HS-5 (cell line): ENCODE measurements around the gene LEPROT.

Source experiments
- DNase-seq: peaks from one replicate; pipeline ENCODE4 v3.0.0-alpha.2; 2012; ENCODE audit warnings: low read depth

Gene LEPROT

DNA sequence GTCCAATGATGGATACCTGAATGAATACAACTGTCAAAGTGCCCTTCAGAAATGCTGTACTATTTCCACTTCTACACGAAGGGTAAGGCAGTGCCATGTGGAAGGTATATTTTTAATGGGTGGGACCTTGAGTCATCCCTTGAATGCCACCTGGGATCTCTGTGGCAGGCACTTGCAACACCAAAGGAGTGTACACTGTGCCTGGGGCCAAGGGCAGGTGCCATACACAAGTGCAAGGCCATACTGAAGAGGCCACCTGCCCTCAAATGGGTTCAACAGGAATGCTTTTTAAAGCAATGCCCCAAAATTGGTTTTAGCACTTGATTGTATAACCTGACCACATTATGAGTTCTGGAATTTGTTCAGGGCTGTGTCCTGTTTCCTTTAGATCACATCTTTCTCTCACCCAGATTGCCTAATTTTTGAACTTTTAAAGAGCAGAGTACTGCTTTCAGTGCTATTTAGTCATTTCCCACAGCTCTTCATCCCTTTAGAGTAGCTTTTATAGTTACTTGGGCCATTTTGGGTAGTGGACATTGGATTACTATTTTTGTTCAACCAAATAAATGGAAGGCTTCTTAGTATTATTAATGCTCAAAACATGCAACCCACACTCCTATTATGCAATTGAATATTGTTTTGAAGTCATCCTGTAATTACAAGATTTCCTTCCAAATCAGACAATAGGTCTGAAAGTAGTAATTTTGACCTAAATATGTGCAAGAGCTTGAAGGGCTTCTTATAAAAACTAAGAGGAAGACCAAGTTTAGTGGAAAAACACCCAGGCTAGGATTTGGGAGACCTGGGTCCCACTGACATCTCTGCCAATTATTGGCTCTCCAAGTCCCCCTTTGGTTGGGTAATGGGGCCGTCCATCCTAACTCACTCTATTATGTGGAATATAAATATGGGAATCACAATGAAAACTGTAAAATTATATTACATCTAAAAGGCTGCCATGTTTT lies 57.2 kb downstream of the LEPROT start:
- DNase-seq, result no peak

DNA sequence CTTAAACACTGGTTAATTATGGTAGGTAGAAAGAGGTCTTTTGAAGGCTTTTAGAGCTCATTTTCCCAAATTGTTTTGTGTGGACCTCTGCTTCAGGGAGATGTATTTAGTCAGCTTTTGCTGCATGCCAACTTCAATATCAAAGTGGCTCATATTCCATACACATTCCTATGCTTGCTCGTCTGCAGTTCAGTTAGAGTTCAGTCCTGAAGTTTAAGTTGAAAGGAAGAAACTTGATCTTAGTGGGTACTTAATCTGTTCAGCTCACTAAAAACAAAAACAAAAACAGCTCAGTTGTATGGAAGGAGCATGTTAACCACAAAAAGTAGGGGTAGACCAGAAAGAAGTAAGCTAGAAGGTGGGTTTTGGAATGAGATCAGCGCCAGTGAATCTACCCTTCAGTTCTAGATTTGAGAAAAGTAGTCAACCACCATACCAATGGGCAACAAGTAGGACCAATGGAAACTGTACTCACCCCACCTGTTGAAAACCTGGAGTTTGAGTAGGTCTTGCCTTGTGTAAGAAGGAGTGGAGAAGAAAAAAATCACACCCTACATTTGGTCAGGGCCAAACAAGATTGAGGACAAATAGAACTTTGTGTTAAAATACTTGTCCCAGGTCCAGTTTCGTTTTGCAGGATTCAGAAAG lies 58.0 kb downstream of the LEPROT start:
- no peak for DNase-seq

DNA sequence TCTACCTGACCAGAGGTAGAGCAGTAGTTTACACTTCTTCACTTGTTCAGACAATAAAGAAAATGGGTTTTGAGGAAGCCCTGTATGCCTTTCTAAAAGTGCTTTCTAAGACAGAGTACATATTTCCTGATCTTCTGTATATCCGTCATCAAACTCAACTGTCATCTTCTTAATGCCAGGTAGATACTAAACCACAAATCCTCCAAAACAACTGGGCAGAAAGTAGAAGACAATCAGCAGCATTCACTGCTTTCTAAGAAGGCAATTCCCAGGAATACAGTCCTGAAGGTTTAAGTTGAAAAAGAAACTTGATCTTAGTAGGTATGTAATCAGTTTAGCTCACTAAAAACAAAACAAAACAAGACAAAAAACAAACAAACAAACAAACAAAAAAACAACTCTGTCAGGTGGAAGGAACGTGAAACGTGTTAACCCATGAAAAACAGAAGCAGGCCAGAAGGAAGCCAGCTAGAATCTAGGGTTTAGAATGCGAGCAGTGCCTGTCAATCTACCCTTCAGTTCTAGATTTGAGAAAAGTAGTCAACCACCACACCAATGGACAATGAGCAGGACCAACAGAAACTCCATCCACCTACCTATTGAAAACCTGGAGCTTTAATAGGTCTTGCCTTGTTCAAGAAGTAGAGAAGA lies 59.2 kb downstream of the LEPROT start:
- no peak for DNase-seq

DNA sequence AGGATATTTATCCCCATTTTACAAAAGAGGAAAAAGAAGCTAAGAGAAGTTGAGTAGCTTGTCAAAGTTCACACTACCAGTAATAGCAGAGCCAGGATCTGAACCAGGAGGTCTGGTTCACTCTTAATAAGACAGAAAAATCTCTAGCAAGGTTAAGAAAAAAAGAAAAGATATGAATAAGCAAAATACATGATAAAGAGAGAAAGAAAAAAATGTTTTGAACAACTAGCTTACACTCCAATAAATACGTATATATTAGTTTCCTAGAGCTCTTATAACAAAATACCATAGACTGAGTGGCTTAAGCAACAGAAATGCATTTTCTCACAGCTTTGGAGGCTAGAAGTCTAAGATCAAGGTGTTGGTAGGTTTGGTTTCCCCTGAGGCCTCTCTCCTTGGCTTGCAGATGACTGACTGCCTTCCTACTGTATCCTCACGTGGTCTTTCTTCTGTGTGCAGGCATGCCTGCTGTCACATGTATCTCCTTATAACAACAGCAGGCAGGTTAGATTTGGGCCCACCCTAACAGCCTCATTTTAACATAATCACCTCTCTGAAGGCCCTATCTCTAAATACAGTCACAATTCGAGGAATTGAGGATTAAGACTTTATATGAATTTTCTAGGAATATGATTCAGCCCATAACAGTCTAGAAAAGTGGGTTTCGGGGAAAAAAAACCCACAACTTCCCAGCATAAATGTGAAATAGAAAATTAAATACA lies 60.4 kb downstream of the LEPROT start:
- DNase-seq, result no peak

DNA sequence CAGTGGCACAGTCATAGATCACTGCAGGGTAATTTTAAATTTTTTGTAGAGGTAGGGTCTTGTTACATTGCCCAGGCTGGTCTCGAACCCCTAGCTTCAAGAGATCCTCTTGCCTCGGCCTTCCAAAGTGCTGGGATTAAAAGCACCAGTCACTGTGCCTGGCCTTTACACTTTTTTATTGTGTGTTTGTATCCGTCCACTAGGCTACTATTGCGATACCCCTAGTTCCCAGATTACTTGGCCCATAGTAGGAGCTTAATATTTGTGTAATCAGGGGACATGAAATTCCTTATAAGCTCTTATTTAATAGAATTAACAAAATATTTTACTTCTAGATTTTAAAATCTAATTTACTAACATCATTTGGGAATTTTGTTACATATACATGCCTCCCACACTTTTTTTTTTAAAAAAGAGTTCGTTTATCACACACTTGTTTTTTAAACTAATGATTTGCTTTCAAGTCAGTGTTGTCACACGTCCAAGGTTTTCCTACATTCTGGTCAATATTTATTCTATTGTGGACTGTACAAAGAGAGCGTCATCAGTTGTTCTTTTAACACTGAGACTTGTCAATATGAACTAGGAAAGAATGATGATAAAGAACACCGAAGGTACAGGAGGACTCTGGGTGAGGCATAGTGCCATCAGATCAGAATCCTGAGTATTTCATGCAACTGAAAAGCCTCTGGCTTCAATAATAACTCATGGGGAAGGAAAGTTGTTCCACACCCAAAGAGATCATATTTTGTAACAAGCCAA lies 63.7 kb downstream of the LEPROT start:
- no peak for DNase-seq
